ENCODE data around the gene INTS11.

INTS11 gene

DNA sequence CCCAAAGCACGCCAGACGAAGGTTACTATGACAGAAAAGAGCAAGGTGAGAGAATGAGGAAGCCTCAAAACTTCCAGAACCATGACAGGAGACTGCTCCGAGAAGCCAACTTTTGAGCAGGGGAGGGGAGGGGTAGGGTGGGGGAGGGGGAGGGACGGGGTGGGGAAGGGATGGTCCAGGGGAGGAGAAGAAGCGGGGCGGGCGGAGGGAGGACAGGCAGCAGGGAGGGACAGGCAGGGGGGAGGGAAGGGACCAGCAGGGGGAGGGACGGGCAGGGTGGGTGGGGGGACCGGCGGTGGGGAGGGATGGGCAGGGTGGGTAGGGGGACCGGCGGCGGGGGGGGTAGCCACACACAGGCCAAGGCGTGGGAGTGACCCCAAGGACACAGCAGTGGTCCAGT, 2.0 kb downstream of the INTS11 start:
- DNase-seq (ENCODE audit: low read depth) = no peak
- TF ChIP-seq, protein P1, sequence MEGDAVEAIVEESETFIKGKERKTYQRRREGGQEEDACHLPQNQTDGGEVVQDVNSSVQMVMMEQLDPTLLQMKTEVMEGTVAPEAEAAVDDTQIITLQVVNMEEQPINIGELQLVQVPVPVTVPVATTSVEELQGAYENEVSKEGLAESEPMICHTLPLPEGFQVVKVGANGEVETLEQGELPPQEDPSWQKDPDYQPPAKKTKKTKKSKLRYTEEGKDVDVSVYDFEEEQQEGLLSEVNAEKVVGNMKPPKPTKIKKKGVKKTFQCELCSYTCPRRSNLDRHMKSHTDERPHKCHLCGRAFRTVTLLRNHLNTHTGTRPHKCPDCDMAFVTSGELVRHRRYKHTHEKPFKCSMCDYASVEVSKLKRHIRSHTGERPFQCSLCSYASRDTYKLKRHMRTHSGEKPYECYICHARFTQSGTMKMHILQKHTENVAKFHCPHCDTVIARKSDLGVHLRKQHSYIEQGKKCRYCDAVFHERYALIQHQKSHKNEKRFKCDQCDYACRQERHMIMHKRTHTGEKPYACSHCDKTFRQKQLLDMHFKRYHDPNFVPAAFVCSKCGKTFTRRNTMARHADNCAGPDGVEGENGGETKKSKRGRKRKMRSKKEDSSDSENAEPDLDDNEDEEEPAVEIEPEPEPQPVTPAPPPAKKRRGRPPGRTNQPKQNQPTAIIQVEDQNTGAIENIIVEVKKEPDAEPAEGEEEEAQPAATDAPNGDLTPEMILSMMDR (IDR thresholded peaks at IDR 0.05; ENCODE audit: low read length, missing control alignments) = no peak

DNA sequence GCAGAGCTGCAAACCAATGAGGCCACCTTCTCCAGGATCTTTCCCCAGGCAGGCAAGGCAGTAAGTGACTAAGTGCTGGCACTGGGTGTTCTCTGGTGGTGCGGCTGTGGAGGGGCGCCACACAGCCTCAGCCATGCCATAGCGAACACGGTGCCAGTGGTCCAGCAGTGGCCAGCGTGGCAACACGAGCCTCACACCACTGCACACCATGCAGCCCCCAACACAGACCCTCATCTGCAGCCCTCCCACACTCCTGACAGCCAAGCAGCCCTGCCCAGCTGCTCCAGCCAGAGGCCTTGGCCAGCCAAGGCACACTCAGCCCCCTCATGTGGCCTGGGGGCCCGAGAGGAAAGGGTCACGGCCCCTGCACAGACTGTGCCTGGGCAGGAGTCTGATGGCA, 3.0 kb downstream of the INTS11 start:
- H3K4me3 ChIP-seq (replicated peaks; ENCODE audit: low read depth, low read length) = no peak overlapping the region
- TF ChIP-seq, protein P1 (IDR thresholded peaks at IDR 0.05; ENCODE audit: low read length, missing control alignments) = no peak
- no peak for DNase-seq (ENCODE audit: low read depth)

More for the DNA sequence above, 2.0 kb downstream of the INTS11 start:
- no peak overlapping the region for H3K4me3 ChIP-seq (replicated peaks; ENCODE audit: low read depth, low read length)

DNA sequence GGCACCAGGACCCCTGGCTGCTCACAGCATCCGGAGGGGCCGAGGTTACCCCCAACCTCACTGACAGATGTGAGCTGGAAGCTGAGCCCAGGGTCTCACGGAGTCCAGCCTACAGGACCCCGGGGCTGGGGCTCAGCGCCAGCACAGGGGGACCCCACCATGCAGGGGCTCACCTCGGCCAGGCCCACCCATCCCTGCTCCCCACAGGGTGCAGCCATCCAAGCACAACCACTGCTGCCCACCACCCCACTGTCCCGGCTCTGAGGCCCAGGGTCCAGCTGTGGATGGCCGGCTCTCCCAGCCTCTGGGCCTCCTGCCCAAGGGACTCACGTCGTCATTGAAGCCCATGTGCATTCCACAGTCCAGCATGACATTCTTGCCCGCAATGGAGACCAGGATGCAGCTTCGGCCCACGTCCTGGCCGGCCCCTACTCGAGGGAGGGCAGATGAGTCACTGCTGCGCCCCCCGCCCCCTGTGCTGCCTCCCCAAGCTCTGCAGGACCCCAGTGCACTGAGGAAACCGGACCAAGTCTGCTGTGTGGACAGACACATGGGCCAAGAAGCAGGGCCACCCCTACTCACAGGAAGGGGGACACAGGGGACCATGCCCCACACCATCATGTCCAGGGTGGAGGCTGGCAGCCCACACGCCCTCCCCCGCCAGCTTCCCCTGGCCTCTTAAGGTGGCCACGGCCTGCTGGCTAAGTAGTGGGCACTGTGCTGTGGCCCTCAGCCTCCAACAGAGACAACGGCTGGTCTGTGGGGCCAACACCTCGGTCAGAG, 3.6 kb downstream of the INTS11 start:
- H3K4me3 ChIP-seq (replicated peaks; ENCODE audit: low read depth, low read length) = no peak overlapping the region
- TF ChIP-seq, protein P1 (IDR thresholded peaks at IDR 0.05; ENCODE audit: low read length, missing control alignments) = no peak
- no peak for DNase-seq (ENCODE audit: low read depth)

DNA sequence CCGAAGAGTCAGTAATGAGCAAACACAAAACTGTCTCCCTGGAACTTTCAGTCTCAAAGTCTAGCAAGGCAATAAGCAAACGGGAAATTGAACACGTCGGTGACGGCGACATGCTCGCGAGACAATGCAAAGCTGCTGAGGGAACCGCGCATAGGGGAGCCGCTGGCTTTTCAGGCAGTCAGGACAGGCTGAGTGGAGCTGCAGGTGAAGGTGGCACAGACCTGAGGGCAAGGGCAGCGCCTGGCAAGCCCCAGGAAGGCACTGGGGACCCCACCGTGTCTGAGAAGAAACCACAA, 4.9 kb downstream of the INTS11 start:
- TF ChIP-seq, protein P1 (IDR thresholded peaks at IDR 0.05; ENCODE audit: low read length, missing control alignments) = no peak
- no peak overlapping the region for H3K4me3 ChIP-seq (replicated peaks; ENCODE audit: low read depth, low read length)

DNA sequence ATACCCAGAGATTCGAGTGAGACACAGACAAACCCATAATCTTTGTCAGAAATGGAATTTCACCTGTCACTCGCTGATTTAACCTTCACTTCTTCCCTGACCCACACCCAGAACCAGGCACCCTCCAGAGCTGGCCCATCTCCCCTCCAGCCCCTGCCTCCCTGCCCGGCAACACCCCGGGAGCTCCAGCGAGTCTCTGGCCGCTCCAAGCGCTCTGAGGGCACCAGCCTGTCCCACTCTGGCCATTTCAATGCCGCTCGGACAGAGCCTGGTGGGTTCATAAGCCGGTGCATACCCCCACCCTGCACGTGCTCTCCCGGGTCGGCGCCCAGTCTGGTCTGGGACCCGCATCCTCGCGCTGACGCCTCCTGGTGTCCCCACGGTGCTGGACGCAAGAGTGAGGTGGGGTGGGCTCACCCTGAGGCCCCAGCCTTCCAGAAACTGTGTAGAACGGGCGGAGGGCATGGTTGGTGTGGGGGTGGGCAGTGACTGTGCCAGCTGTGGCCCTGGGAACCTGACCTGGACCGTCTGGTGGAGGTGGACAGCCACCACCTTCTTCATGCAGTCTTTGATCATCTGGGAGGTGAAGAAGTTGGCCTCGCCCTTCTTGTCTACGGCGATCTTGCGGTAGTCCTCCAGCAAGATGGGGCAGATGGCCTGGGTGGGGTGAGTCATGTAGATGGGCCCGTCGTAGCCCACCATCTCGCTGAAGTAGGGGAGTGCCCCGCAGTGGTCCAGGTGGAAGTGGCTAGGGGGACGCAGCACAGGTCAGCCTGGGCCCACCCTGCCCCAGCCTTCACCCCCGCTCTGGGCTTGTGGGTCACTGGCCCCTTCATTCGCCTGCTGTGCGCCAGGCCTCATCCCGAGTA, 5.4 kb downstream of the INTS11 start:
- TF ChIP-seq, protein P1 (IDR thresholded peaks at IDR 0.05; ENCODE audit: low read length, missing control alignments) = no peak
- H3K4me3 ChIP-seq (replicated peaks; ENCODE audit: low read depth, low read length) = no peak overlapping the region
- DNase-seq (ENCODE audit: low read depth) = no peak

More for the DNA sequence above, 4.9 kb downstream of the INTS11 start:
- no peak for DNase-seq (ENCODE audit: low read depth)

DNA sequence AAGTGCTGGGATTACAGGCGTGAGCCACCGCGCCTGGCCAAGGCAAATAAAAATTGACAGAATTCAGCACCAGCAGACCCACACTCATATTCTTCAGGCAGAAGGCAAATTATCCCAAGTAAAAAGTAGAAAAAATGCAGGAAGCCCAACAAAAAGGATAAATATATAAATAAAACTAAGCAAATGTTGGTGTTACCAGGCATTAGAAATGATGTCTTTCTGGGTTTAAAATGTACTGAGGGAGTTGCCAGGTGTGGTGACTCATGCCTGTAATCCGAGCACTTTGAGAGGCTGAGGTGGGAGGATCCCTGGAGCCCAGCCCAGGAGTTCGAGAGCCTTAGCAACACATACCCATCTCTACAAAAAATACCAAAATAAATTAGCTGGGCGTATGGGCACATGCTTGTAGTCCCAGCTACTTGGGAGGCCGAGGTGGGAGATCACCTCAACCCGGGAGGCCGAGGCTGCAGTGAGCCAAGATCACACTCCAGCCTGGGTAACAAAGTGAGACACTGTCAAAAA, 6.3 kb downstream of the INTS11 start:
- DNase-seq (ENCODE audit: low read depth) = peak; percentile 96
- TF ChIP-seq, protein P1 (IDR thresholded peaks at IDR 0.05; ENCODE audit: low read length, missing control alignments) = no peak
- no peak overlapping the region for H3K4me3 ChIP-seq (replicated peaks; ENCODE audit: low read depth, low read length)
